ENCODE data around the gene TRAM2. TPM values are rescaled to one million over a fixed set of nuclear protein-coding genes. Genes with fewer than 3 reads are reported as not detected.
A peak's percentile ranks its signal among the peaks of the same experiment; 100 is the strongest.

TRAM2 gene
- total and polyA plus RNA-seq, 10 of the 15 experiments (the other 5 are each of a cell fraction or from before 2014, with no cell fraction given): 2.5 to 15.0 (median 11.0) TPM

GRCh38 chr6:52595000-52595795 is 18.3 kb upstream of the TRAM2 start:
- H3K4me2 ChIP-seq (ENCODE audit: control insufficient read depth, insufficient read depth): peak overlapping the region; percentile 48
- in situ Hi-C loops (cut with MboI): no loop called here
- intact Hi-C loops (cut with micrococcal nuclease; ENCODE audit: unreplicated experiment): loop anchor here (5.0 to 10.0 kb wide), 3 partner anchors 67 to 310 kb away; partner anchors contain the start of gene MCM3
- whole genome bisulfite sequencing (ENCODE audit: insufficient coverage, insufficient replicate concordance, low lambda C conversion rate, missing lambda C conversion rate): 9% methylated on average over 7 of the region's 7 CpGs
- no peak overlapping the region for H3K4me3 ChIP-seq
- no TSS peak for BruUV-seq (replicated peaks)
- ChIA-PET SMC1A (ENCODE audit: uncharacterized antibody, unreplicated experiment) (interaction anchor here (0.7 to 6.1 kb wide), 17 partner anchors 12 to 309 kb away, joined by 3 to 41 read pairs (median 4); partner anchors contain the start of gene TRAM2), POLR2A (interaction anchor here (0.7 to 2.8 kb wide), 4 partner anchors 16 to 233 kb away, joined by 3 to 8 read pairs (median 3); partner anchors contain the start of gene PAQR8), CTCF (interaction anchor here (0.7 to 12.5 kb wide), 14 partner anchors 10 to 309 kb away, joined by 3 to 118 read pairs (median 3); partner anchors contain the start of genes EFHC1 and TRAM2), RAD21 (ENCODE audit: unreplicated experiment) (interaction anchor here (0.9 to 2.2 kb wide), 12 partner anchors 17 to 310 kb away, joined by 3 to 8 read pairs (median 4); no protein-coding TSS in a partner anchor)
- peak; percentile 26 for DNase-seq (ENCODE audit: low read depth, low spot score)
- no peaks in the 10 kb centered on the region for H3K27me3 ChIP-seq (replicated peaks in 1 of 2; ENCODE audit: control insufficient read depth in 2 of 2, insufficient read depth in 2 of 2, low read length in 1 of 2)
- peak overlapping the region; percentile 38 for H2AFZ ChIP-seq (ENCODE audit: control insufficient read depth, low read depth, low read length)
- ATAC-seq: peak; percentile 88
- no peaks in the 10 kb centered on the region for H3K9me3 ChIP-seq (replicated peaks; ENCODE audit: control insufficient read depth, insufficient read depth, low read length)
- peaks cover 30% of the 10 kb centered on the region for H3K4me1 ChIP-seq (ENCODE audit: control insufficient read depth, insufficient read depth, low read length)
- H3K9ac ChIP-seq (ENCODE audit: control insufficient read depth, insufficient read depth, low read length): 0 out of 2 replicates have a peak overlapping the region, but pooled peaks have one; percentile 1
- H3K27ac ChIP-seq (ENCODE audit: control insufficient read depth, insufficient read depth): 0 out of 2 replicates have a peak overlapping the region, but pooled peaks have one; percentile 17
- H3K36me3 ChIP-seq (ENCODE audit: control insufficient read depth in 2 of 2, insufficient read depth in 2 of 2, low read length in 1 of 2): no peaks in the 10 kb centered on the region
- FAIRE-seq: peak; percentile 92
- H3K79me2 ChIP-seq (ENCODE audit: control insufficient read depth, insufficient read depth, low read length): no peaks in the 10 kb centered on the region
- no peaks in the 10 kb centered on the region for H4K20me1 ChIP-seq (ENCODE audit: control insufficient read depth, insufficient read depth)
- TF ChIP-seq LARP7 (IDR thresholded peaks at IDR 0.05) (no peak), NFIC (IDR thresholded peaks at IDR 0.05; ENCODE audit: low read depth, low read length) (peak; percentile 78), CHD2 (IDR thresholded peaks at IDR 0.05; ENCODE audit: borderline replicate concordance, low read depth, low read length) (no peak), RUNX3 (IDR thresholded peaks at IDR 0.05; ENCODE audit: low read length) (peak; percentile 52; the same call in 1 of the 2 replicates), FOXK2 (IDR thresholded peaks at IDR 0.05) (no peak), SRF (IDR thresholded peaks at IDR 0.05; ENCODE audit: low read depth in 2 of 2, low read length in 2 of 2) (peak; percentile 58 to 94; a peak in 3 of 4 replicates), TAF1 (IDR thresholded peaks at IDR 0.05; ENCODE audit: borderline replicate concordance, low read depth, low read length) (no peak), POU2F2 (IDR thresholded peaks at IDR 0.05; ENCODE audit: borderline replicate concordance, low read depth, low read length) (0 out of 3 replicates have a peak, but pooled peaks have one; percentile 22), BCL11A (IDR thresholded peaks at IDR 0.05; ENCODE audit: low read depth, low read length) (0 out of 2 replicates have a peak, but pooled peaks have one; percentile 19), POLR2AphosphoS5 (IDR thresholded peaks at IDR 0.05; ENCODE audit: low read length) (no peak), IKZF2 (IDR thresholded peaks at IDR 0.05) (0 out of 4 replicates have a peak, but pooled peaks of 1 of the 2 experiments have one; percentile 17), ZSCAN29 (IDR thresholded peaks at IDR 0.05) (no peak), USF2 (IDR thresholded peaks at IDR 0.05; ENCODE audit: borderline replicate concordance, low read depth, low read length) (no peak), ZNF217 (IDR thresholded peaks at IDR 0.05) (no peak), ESRRA (IDR thresholded peaks at IDR 0.05; ENCODE audit: low read length) (no peak), CREB1 (IDR thresholded peaks at IDR 0.05; ENCODE audit: low read depth) (peak; percentile 32; the same call in 1 of the 2 replicates), EED (IDR thresholded peaks at IDR 0.05; ENCODE audit: low read depth) (peak; percentile 72; the same call in 1 of the 2 replicates), PAX5 (IDR thresholded peaks at IDR 0.05; ENCODE audit: borderline replicate concordance, low read depth, low read length) (peak; percentile 66; the same call in 1 of the 2 replicates), IKZF1 (conservative IDR thresholded peaks at IDR 0.05) (peak; percentile 45; the same call in 1 of the 2 replicates), ATF7 (IDR thresholded peaks at IDR 0.05; ENCODE audit: low read depth) (peak; percentile 80), FOXM1 (IDR thresholded peaks at IDR 0.05; ENCODE audit: low read depth, low read length) (peak; percentile 41; the same call in 1 of the 2 replicates), CREM (IDR thresholded peaks at IDR 0.05; ENCODE audit: low read depth) (peak; percentile 59; the same call in 1 of the 2 replicates), RAD51 (IDR thresholded peaks at IDR 0.05) (no peak), TCF7 (IDR thresholded peaks at IDR 0.05; ENCODE audit: borderline replicate concordance) (peak; percentile 31; the same call in 1 of the 2 replicates)
- TF ChIP-seq, protein P1, sequence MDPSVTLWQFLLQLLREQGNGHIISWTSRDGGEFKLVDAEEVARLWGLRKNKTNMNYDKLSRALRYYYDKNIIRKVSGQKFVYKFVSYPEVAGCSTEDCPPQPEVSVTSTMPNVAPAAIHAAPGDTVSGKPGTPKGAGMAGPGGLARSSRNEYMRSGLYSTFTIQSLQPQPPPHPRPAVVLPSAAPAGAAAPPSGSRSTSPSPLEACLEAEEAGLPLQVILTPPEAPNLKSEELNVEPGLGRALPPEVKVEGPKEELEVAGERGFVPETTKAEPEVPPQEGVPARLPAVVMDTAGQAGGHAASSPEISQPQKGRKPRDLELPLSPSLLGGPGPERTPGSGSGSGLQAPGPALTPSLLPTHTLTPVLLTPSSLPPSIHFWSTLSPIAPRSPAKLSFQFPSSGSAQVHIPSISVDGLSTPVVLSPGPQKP (IDR thresholded peaks at IDR 0.05; ENCODE audit: low read depth, low read length): no peak
